Endometrium (tissue), 2 donors: ENCODE results near the gene CNOT10.
"Not testable (repeated sequence)": the region's sequence is repeated elsewhere in the genome, so short reads cannot be mapped to it uniquely, and the experiment has no call there.

Experiments used
- FAIRE-seq: peaks from 2 replicates; lab custom pipeline; 2012; peaks lifted over from hg19 to GRCh38; lab: Jason Lieb, UNC
- donor health status: control.
- donor health status: control.

The CNOT10 gene

GRCh38 chr3:32759342-32759741 is 74.4 kb downstream of the CNOT10 start:
- no peak for FAIRE-seq

GRCh38 chr3:32764481-32764880 is 79.5 kb downstream of the CNOT10 start:
- no peak for FAIRE-seq

DNA sequence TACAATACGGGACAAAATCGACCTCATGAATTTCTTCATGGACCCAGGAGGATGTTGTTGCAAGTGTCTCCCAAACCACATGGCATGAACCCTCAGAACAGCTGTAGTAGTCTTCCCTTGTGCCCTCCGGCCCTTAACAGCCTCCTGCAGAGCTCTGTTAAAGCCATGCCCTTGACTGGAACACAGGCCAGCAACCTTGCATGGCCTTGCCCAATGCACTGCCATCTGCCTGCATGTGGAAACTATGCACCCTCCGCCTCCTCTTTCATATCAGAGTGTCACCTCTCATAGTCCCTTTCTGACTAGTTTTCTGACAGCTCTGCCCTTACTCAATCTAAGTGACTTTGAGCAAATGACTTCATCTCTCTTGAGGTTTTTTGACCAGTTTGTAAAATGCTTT is 93.4 kb downstream of the CNOT10 start:
- no peak for FAIRE-seq

- FAIRE-seq, result no peak
These were observed 95.2 kb downstream of the CNOT10 start for GRCh38 chr3:32780071-32780734.

GRCh38 chr3:32780735-32781210 is 95.8 kb downstream of the CNOT10 start:
- no peak for FAIRE-seq

- FAIRE-seq, result peak; percentile 21
These were observed 96.4 kb downstream of the CNOT10 start for GRCh38 chr3:32781211-32781968.

GRCh38 chr3:32781969-32782270 is 96.9 kb downstream of the CNOT10 start:
- not testable (repeated sequence) for FAIRE-seq

DNA sequence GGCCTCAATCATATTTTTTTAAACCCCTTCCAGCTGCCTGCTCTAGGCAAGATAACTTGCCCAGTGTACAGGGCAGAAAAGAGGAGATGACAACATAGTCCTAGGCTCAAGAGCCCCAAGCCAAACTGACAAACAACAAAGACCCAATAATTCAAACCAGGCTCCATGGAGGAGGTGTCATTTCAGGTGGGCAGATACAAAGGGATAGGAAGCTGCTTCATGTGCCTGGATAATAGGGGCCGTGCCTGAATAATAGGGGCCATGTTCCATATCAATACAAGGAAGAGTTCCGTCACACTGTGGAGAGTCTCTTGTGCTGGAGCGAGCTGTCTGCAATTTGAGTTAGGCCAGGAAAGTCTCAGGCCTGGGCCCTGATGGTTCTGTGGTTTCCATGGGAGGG is 97.4 kb downstream of the CNOT10 start:
- no peak for FAIRE-seq

DNA sequence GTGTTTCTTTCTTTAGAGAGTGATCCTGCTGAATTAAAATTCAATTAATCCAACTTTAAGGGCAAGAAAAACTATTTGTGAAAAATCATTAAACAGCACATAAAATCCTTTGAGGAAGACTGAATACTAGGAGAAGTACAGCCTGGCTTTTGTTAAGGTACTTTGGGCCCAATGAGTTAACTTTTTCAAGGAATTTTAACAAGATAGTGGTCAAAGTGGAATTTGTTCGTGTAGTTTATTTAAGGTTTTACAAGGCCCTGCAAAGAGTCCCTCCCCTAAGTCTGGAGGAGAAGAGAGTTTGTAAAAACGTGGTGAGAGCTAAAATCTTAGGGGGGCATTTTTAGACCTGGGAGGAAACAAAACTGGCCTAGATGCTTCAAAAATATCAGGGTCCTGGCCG is 106.8 kb downstream of the CNOT10 start:
- no peak for FAIRE-seq

GRCh38 chr3:32794487-32795308 is 109.7 kb downstream of the CNOT10 start:
- no peak for FAIRE-seq

GRCh38 chr3:32796384-32796950 is 111.5 kb downstream of the CNOT10 start:
- not testable (repeated sequence) for FAIRE-seq

- FAIRE-seq, result no peak
These were observed 112.8 kb downstream of the CNOT10 start for GRCh38 chr3:32797776-32798175.

DNA sequence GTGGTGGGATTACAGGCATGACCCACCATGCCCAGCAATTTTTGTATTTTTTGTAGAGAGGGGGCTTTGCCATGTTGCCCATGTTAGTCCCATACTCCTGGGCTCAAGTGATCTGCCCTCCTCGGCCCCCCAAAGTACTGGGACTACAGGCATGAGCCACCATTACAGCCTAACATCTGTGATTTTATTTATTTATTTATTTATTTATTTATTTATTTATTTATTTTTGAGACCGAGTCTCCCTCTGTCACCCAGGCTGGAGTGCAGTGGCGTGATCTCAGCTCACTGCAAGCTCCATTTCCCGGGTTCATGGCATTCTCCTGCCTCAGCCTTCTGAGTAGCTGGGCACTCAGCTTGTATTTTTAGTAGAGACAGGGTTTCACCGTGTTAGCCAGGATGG is 116.5 kb downstream of the CNOT10 start:
- FAIRE-seq, result not testable (repeated sequence)

DNA sequence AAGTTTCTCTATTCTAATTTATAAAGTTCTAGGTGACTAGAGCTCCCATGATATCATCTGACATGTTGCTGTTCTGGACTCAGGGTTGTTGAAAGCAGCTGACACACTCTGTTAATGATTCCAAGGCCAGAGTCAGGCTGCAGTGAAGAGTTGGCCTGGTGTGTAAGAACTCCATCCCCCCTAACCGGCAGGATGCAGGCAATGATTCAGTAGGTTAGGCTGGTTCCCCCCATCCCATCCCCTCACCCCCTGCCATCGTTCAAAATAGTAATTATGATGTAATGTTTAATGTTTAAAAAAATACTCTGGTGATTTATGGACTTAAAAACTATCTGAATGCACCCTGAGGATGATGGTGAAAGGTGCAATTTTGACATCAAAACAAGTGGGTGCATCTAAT is 128.2 kb downstream of the CNOT10 start:
- no peak for FAIRE-seq

GRCh38 chr3:32814361-32814760 is 129.4 kb downstream of the CNOT10 start:
- FAIRE-seq, result no peak

- FAIRE-seq, result no peak
These were observed 131.0 kb downstream of the CNOT10 start for GRCh38 chr3:32815841-32816438.

DNA sequence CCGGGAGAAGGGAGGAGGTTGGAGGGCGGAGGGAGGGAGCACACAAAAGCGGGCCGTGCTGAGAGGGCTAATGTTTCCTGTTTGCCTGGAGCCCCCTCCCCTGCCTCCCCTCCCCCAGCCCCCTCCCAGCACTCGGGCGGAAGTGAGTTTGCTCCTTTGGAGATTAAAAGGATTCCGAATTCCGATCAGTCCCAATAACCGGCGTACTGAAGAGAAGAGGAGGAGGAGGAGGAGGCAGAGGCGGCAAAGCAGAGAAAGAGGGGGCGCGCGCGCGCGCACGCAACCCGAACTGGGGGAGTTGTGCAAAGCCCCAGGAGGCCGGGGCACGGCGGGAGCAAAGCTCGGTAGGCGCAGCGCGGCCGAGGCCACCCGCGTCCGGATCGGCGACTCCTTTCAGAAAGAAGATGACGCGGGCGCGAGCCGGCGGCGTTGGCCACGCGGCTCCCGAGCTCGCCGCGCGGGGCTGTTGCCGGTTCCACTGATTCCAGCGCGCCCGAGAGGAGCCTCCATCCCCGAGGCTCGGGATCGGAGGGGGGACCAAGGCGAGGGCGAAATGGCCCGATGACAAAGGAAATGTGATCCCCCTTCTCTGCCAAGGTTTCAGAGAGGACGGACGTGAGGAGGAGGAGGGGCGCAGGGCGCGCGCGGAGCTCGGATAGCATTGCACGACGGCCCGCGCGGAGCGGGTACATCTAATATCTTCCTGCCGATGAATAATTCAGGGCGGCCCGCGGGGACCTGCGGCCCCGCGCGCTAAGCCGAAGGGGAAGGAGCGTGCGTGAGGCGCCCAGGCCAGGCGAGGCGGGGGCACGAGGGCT is 131.7 kb downstream of the CNOT10 start:
- FAIRE-seq, result no peak

- no peak for FAIRE-seq
These were observed 132.2 kb downstream of the CNOT10 start for GRCh38 chr3:32817257-32817557.

- no peak for FAIRE-seq
These were observed 132.7 kb downstream of the CNOT10 start, which contains the start of gene TRIM71 for GRCh38 chr3:32817558-32818228. Gene TRIM71, plus strand, starts transcription at chr3:32817997. Its CDS starts 84 bp downstream, at chr3:32818081.

DNA sequence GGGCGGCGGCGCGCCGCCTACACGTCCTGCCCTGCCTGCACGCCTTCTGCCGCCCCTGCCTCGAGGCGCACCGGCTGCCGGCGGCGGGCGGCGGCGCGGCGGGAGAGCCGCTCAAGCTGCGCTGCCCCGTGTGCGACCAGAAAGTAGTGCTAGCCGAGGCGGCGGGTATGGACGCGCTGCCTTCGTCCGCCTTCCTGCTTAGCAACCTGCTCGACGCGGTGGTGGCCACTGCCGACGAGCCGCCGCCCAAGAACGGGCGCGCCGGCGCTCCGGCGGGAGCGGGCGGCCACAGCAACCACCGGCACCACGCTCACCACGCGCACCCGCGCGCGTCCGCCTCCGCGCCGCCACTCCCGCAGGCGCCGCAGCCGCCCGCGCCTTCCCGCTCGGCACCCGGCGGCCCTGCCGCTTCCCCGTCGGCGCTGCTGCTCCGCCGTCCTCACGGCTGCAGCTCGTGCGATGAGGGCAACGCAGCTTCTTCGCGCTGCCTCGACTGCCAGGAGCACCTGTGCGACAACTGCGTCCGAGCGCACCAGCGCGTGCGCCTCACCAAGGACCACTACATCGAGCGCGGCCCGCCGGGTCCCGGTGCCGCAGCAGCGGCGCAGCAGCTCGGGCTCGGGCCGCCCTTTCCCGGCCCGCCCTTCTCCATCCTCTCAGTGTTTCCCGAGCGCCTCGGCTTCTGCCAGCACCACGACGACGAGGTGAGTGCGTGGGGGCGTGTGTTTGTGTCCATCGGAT is 133.4 kb downstream of the CNOT10 start:
- no peak for FAIRE-seq
